ENCODE measurements around the gene RPS4Y1.
A peak's percentile ranks its signal among the peaks of the same experiment; 100 is the strongest.
"Not testable (repeated sequence)": the region's sequence is repeated elsewhere in the genome, so short reads cannot be mapped to it uniquely, and the experiment has no call there.

Gene RPS4Y1

GRCh38 chrY:2841471-2841893, at the start of gene RPS4Y1:
RPS4Y1 (plus strand) TSS chrY:2841602; CDS start chrY:2841625, 23 bp downstream.
- peak; percentile 10 for DNase-seq (ENCODE audit: low spot score)

- DNase-seq (ENCODE audit: low spot score), result no peak
Measured at GRCh38 chrY:2796977-2797523, 44.4 kb upstream of the RPS4Y1 start.

- no peak for DNase-seq (ENCODE audit: low spot score)
Measured at GRCh38 chrY:2797991-2798390, 43.4 kb upstream of the RPS4Y1 start.

GRCh38 chrY:2800246-2800645, 41.2 kb upstream of the RPS4Y1 start:
- no peak for DNase-seq (ENCODE audit: low spot score)

- not testable (repeated sequence) for DNase-seq (ENCODE audit: low spot score)
Measured at GRCh38 chrY:2817146-2817896, 24.1 kb upstream of the RPS4Y1 start.

GRCh38 chrY:2824471-2824870, 16.9 kb upstream of the RPS4Y1 start:
- DNase-seq (ENCODE audit: low spot score), result no peak

- DNase-seq (ENCODE audit: low spot score), result no peak
Measured at GRCh38 chrY:2828497-2828896, 12.9 kb upstream of the RPS4Y1 start.

- no peak for DNase-seq (ENCODE audit: low spot score)
Measured at GRCh38 chrY:2835230-2835629, 6.2 kb upstream of the RPS4Y1 start.

- no peak for DNase-seq (ENCODE audit: low spot score)
Measured at GRCh38 chrY:2837078-2837477, 4.3 kb upstream of the RPS4Y1 start.

GRCh38 chrY:2837932-2838331, 3.5 kb upstream of the RPS4Y1 start:
- no peak for DNase-seq (ENCODE audit: low spot score)

- DNase-seq (ENCODE audit: low spot score), result no peak
Measured at GRCh38 chrY:2846791-2847190, 5.4 kb downstream of the RPS4Y1 start.

- no peak for DNase-seq (ENCODE audit: low spot score)
Measured at GRCh38 chrY:2848384-2848783, 7.0 kb downstream of the RPS4Y1 start.

GRCh38 chrY:2849368-2849767, 8.0 kb downstream of the RPS4Y1 start:
- no peak for DNase-seq (ENCODE audit: low spot score)

- no peak for DNase-seq (ENCODE audit: low spot score)
Measured at GRCh38 chrY:2854145-2854774, 12.9 kb downstream of the RPS4Y1 start.

GRCh38 chrY:2857068-2857467, 15.7 kb downstream of the RPS4Y1 start:
- no peak for DNase-seq (ENCODE audit: low spot score)

GRCh38 chrY:2857686-2858085, 16.3 kb downstream of the RPS4Y1 start:
- no peak for DNase-seq (ENCODE audit: low spot score)

- DNase-seq (ENCODE audit: low spot score), result no peak
Measured at GRCh38 chrY:2859782-2860181, 18.4 kb downstream of the RPS4Y1 start.

- no peak for DNase-seq (ENCODE audit: low spot score)
Measured at GRCh38 chrY:2860511-2860910, 19.1 kb downstream of the RPS4Y1 start.

GRCh38 chrY:2866581-2866980, 25.2 kb downstream of the RPS4Y1 start:
- DNase-seq (ENCODE audit: low spot score), result no peak

- no peak for DNase-seq (ENCODE audit: low spot score)
Measured at GRCh38 chrY:2867469-2867868, 26.1 kb downstream of the RPS4Y1 start.

- no peak for DNase-seq (ENCODE audit: low spot score)
Measured at GRCh38 chrY:2868035-2868607, 26.7 kb downstream of the RPS4Y1 start.

- DNase-seq (ENCODE audit: low spot score), result not testable (repeated sequence)
Measured at GRCh38 chrY:2872234-2872633, 30.8 kb downstream of the RPS4Y1 start.

- DNase-seq (ENCODE audit: low spot score), result no peak
Measured at GRCh38 chrY:2874211-2874610, 32.8 kb downstream of the RPS4Y1 start.

Data from iPS-NIHi11 (cell line).